ENCODE data around the gene GJB4.

DNA sequence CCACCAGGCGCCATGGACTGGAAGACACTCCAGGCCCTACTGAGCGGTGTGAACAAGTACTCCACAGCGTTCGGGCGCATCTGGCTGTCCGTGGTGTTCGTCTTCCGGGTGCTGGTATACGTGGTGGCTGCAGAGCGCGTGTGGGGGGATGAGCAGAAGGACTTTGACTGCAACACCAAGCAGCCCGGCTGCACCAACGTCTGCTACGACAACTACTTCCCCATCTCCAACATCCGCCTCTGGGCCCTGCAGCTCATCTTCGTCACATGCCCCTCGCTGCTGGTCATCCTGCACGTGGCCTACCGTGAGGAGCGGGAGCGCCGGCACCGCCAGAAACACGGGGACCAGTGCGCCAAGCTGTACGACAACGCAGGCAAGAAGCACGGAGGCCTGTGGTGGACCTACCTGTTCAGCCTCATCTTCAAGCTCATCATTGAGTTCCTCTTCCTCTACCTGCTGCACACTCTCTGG, 25.2 kb downstream of the GJB4 start:
- TF ChIP-seq CTCF (IDR thresholded peaks at IDR 0.05; ENCODE audit: low read depth, low read length), result no peak
- no peak for TF ChIP-seq POLR2A (IDR thresholded peaks at IDR 0.05; ENCODE audit: extremely low read depth, insufficient read length)
- TF ChIP-seq, protein P1, sequence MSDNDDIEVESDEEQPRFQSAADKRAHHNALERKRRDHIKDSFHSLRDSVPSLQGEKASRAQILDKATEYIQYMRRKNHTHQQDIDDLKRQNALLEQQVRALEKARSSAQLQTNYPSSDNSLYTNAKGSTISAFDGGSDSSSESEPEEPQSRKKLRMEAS (IDR thresholded peaks at IDR 0.05; ENCODE audit: low read depth, low read length), result no peak

All from NB4 (cell line).